Activated T-helper 1 cell treated with anti-CD3 and anti-CD28 coated beads, Interleukin-12 subunit alpha, Interleukin-12 subunit beta, Interleukin-2, Interleukin-4 antibody, amounts not matched to agents 30 ng/mL and 10 ng/mL and 1 ng/mL, durations not matched to agents 14 hours and 24 hours and 36 hours (primary cell): Measurements from ENCODE around the gene BRD9. TPM values are rescaled to one million over a fixed set of nuclear protein-coding genes. Genes with fewer than 3 reads are reported as not detected.
"Not testable (repeated sequence)": the region's sequence is repeated elsewhere in the genome, so short reads cannot be mapped to it uniquely, and the experiment has no call there.

Source experiments
- DNase-seq: peaks from one replicate; pipeline ENCODE4 v3.0.0; 2021; ENCODE audit warnings: low spot score
- H3K27ac Mint-ChIP-seq: one replicate; pipeline ENCODE4 v1.8.0; 2021; ENCODE audit warnings: mild to moderate bottlenecking, mixed read lengths
- H3K27me3 Mint-ChIP-seq: one replicate; pipeline ENCODE4 v1.8.0; 2022; ENCODE audit warnings: mild to moderate bottlenecking, moderate library complexity, mixed read lengths; ENCODE audit not compliant: insufficient read depth
- H3K36me3 Mint-ChIP-seq: one replicate; pipeline ENCODE4 v1.8.0; 2021; ENCODE audit warnings: low read depth, mixed read lengths
- H3K4me1 Mint-ChIP-seq: one replicate; pipeline ENCODE4 v1.8.0; 2021; ENCODE audit warnings: low read depth, mixed read lengths
- H3K4me3 Mint-ChIP-seq: one replicate; pipeline ENCODE4 v1.8.0; 2021; ENCODE audit warnings: mild to moderate bottlenecking, moderate library complexity, mixed read lengths
- H3K9me3 Mint-ChIP-seq: one replicate; pipeline ENCODE4 v1.8.0; 2021; ENCODE audit warnings: mixed read lengths
- intact Hi-C: fragments of 100-400 bp; cut with micrococcal nuclease; formaldehyde crosslinking; loops from one replicate; pipeline ENCODE4 v1.15.1; 2024
- total RNA-seq: library from RNA; stranded (reverse); gene quantifications from 2 replicates; pipeline ENCODE4 v1.2.3, GENCODE V29; 2022

The BRD9 gene
- total RNA-seq, 1 donor from 2014 or later, result 77.8 TPM

DNA sequence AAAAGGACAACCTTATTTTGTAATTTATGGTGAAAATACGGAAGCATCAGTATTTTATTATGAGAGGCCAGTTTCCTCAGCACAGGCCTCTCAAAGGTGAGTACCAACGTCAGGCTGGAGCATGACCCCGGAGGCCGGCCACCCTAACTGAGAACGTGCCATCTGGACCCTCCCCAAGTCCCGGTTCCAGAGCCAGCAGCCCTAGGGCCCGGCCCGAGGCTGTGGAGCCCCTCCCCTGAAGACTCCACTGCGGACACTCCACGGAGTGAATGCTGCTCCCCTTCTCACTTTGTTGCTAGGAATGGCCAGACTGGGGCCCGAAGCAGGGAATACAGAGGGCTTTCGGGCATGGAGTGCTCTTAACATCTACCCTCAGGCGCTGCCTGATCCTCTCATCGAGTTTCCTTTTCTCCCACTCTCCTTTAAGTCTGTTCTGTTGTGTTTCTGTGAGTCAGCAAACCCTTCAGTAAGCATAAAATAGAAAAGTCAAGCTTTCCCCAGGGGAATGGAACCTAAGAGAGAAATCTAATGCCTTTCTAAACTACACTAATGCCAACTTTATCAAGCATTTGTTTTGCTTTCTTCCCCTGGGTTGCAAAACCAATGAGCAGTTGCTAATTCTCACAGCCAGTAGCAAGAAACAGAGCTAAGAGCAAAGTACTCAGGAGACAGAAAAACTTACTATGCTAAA, 4.5 kb downstream of the BRD9 start:
- H3K27ac Mint-ChIP-seq, result no peak overlapping the region
- H3K4me3 Mint-ChIP-seq, result no peak overlapping the region
- intact Hi-C loops, result no loop called here
- H3K36me3 Mint-ChIP-seq, result peaks cover 67% of the 10 kb centered on the region
- no peaks in the 10 kb centered on the region for H3K27me3 Mint-ChIP-seq
- peaks cover under 1% of the 10 kb centered on the region for H3K9me3 Mint-ChIP-seq
- H3K4me1 Mint-ChIP-seq, result peaks cover 21% of the 10 kb centered on the region
- no peak for DNase-seq

DNA sequence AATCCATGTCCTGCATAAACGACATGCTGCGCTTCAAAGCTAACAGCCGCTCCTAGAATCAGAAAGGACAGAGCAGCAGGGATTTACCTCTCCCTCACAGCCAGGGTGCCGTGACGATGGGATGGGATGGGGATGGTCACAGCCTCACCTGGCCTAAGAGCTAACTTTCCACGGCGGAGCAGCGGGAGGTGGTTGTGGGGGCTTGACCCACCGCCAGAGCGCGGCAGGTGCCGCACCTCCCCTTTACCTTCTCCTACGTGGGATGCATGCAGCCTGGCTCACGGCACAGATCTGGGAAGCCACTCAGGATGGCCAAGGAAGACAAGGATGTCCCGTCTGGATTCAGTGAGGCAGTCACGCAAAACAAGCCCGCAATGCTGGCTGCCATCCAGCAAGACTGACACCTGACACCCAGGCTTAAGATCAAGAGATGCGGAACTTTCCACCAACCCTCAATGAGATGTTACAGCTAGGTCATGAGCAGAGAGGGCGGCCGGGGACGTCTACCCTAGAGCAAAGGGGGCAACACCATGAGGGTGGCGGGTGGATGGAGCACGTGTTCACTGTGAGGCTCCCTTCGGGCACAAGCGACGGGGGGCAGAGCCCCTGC, 5.8 kb downstream of the BRD9 start:
- Mint-ChIP-seq H3K36me3 (peaks cover 80% of the 10 kb centered on the region), H3K4me3 (no peak overlapping the region), H3K27ac (no peak overlapping the region), H3K27me3 (no peaks in the 10 kb centered on the region), H3K9me3 (peaks cover 12% of the 10 kb centered on the region), H3K4me1 (peaks cover 32% of the 10 kb centered on the region)
- intact Hi-C loops, result no loop called here
- DNase-seq, result no peak

DNA sequence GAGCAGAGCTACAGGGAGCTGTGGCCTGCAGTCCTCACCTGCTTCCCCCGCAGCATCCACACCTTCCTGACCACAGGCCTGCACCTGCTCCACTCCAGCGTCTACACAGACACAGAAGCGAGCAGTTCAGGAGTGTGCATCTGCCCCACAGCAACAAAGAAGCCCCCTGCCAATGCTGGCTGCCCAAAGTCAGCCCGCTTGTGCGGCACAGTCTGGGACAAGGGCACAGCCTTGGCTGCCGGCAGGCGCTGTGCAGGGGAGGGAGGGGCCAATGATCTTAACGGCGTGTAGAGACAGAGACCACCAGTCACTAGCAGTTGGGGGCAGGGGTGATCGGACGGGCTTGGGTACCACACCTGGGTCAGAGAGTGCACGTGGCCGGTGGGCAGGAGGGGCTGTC, 6.6 kb downstream of the BRD9 start:
- intact Hi-C loops, result no loop called here
- H3K9me3 Mint-ChIP-seq, result peaks cover 12% of the 10 kb centered on the region
- H3K4me1 Mint-ChIP-seq, result peaks cover 26% of the 10 kb centered on the region
- no peak overlapping the region for H3K4me3 Mint-ChIP-seq
- H3K36me3 Mint-ChIP-seq, result peaks cover 81% of the 10 kb centered on the region
- no peak overlapping the region for H3K27ac Mint-ChIP-seq
- no peaks in the 10 kb centered on the region for H3K27me3 Mint-ChIP-seq
- DNase-seq, result no peak

DNA sequence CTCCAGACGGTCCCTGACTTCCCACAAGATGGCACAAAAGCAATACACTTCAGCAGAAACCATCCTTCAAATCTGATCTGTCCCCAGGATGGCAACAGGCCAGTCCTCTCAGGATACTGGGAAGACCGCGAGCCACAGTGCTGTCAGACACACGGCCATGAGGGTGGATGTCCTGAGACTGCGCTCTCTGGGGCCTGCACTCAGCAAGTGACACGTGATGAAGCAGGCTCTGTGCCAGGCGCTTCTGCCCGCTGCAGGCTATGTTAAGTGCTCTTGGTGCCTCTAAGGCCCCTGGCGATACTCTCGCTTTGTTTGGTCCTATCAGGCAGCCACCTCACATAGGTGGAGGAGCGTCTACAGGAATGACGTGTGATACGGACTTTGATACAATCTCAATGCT, 7.1 kb downstream of the BRD9 start:
- Mint-ChIP-seq H3K36me3 (peaks cover 84% of the 10 kb centered on the region), H3K4me3 (no peak overlapping the region), H3K27ac (no peak overlapping the region), H3K4me1 (peaks cover 26% of the 10 kb centered on the region), H3K27me3 (no peaks in the 10 kb centered on the region), H3K9me3 (peaks cover 12% of the 10 kb centered on the region)
- no peak for DNase-seq
- intact Hi-C loops, result no loop called here

DNA sequence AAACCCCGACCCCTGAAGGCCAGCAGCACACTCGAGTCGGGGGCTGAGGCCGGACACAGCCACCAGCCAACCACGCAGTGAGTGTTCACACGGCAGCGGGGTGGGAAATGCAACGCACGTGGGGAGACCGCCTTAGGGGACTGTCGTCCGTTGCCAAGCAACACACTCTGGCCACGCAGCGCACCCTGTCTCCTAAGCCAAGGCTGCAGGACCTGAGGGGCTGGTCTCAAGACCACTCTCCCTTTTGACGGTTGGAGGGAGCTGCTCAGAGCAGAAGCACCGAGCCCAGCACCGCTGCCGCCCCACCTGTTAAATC, 7.5 kb downstream of the BRD9 start:
- intact Hi-C loops, result no loop called here
- H3K36me3 Mint-ChIP-seq, result peaks cover 84% of the 10 kb centered on the region
- H3K4me1 Mint-ChIP-seq, result peaks cover 26% of the 10 kb centered on the region
- no peak overlapping the region for H3K4me3 Mint-ChIP-seq
- DNase-seq, result no peak
- H3K9me3 Mint-ChIP-seq, result peaks cover 12% of the 10 kb centered on the region
- H3K27ac Mint-ChIP-seq, result no peak overlapping the region
- H3K27me3 Mint-ChIP-seq, result no peaks in the 10 kb centered on the region

DNA sequence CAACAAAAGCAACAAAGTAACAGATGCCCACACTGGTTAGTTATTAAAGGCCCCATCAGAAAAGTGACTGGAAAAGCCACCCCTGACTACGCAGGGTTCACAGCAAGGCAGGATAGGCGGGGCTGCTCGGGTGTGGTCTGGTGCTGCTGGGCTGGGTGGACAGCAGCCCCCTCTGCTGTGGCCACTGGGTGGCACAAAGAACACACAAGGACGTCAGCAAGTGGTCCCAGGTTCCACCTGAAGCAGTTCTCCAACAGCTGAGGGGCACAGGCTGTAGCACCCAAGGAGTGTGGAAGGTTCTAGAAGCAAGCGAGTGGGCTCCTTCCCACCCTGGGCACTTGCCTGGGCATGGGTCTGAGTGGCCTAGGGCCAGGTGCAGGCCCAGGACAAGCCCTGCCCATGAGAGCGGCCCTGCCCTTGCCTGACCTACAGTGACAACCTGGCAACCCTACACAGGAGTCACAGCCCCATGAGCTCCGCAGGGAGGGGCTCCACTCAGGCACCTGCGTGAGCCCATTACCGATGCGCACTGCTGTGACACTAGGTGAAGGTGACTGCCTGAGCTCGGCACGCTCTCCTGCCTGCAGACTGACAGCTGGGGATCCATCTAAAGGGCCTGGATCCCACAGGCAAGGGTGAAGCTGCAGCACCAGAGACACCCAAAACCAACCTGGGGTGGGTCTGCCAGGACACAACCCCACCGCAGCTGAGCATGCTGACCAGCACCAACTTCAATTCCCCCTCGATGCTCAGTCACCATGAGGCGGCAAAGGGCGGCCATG, 8.1 kb downstream of the BRD9 start:
- Mint-ChIP-seq H3K27me3 (no peaks in the 10 kb centered on the region), H3K36me3 (peaks cover 80% of the 10 kb centered on the region), H3K4me1 (peaks cover 24% of the 10 kb centered on the region), H3K27ac (no peak overlapping the region), H3K9me3 (peaks cover 12% of the 10 kb centered on the region), H3K4me3 (no peak overlapping the region)
- intact Hi-C loops, result no loop called here
- no peak for DNase-seq

DNA sequence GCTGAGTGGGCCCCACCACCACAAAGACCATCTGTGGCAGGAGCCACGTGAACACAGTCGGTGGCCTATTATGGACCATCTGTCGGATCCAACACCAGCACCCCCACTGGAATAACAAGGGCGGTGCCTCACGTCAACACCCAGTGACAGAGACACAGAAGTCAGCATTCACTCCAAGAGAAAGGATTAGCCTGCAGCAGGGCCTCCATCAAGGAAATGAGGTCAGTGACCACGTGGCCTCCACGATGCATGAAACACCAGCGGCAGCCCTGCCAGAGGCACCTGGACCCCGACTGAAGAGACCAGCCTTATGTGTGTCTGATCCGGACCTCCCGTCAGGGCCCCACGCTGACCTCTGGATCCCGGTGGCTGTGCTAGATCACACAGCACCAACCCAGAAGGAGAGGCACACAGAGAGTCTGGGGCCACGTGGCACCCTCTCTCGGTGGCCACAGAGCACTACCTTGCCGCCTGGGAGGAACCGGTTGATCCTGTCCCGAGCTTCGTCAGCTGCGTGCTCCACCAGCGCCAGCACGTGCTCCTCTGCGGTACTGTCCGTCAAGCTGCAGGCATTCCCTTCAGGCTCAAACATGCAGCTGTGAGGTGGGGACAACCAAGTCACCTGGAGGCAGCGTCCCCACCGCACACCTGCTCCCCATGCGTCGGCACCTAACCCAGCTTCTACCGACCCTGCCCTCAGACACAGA, 9.0 kb downstream of the BRD9 start:
- no peaks in the 10 kb centered on the region for H3K27me3 Mint-ChIP-seq
- peaks cover 20% of the 10 kb centered on the region for H3K4me1 Mint-ChIP-seq
- H3K9me3 Mint-ChIP-seq, result peaks cover 12% of the 10 kb centered on the region
- peaks cover 73% of the 10 kb centered on the region for H3K36me3 Mint-ChIP-seq
- H3K4me3 Mint-ChIP-seq, result no peak overlapping the region
- intact Hi-C loops, result no loop called here
- no peak for DNase-seq
- no peak overlapping the region for H3K27ac Mint-ChIP-seq

DNA sequence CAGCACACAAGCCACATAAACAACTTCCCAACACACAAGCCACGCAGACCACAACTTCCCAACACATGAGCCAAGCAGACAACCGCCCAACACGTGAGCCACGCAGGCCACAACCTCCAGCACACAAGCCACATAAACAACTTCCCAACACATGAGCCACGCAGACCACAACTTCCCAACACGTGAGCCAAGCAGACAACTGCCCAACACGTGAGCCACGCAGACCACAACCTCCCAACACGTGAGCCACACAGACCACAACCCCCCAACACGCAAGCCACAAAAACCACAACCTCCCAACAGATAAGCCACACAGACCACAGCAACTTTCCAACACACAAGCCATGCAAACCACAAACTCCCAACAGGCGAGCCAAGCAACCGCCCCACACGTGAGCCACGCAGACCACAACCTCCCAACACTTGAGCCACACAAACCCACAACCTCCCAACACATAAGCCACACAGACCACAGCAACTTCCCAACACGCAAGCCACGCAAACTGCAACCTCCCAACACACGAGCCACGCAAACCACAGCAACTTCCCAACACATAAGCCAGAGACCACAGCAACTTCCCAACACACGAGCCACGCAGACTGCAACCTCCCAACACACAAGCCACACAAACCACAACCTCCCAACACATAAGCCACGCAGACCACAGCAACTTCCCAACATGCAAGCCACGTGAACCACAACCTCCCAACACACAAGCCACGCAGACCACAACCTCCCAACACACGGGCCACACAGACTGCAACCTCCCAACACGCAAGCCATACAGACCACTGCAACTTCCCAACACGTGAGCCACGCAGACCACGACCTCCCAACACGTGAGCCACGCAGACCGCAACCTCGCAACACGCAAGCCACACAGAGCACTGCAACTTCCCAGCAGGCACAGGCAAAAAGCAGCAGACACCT, 10.1 kb downstream of the BRD9 start:
- peak overlapping the region; percentile 92 for H3K27ac Mint-ChIP-seq
- H3K27me3 Mint-ChIP-seq, result no peaks in the 10 kb centered on the region
- peaks cover 15% of the 10 kb centered on the region for H3K4me1 Mint-ChIP-seq
- peaks cover 12% of the 10 kb centered on the region for H3K9me3 Mint-ChIP-seq
- intact Hi-C loops, result no loop called here
- DNase-seq, result no peak
- H3K4me3 Mint-ChIP-seq, result no peak overlapping the region
- H3K36me3 Mint-ChIP-seq, result peaks cover 70% of the 10 kb centered on the region

DNA sequence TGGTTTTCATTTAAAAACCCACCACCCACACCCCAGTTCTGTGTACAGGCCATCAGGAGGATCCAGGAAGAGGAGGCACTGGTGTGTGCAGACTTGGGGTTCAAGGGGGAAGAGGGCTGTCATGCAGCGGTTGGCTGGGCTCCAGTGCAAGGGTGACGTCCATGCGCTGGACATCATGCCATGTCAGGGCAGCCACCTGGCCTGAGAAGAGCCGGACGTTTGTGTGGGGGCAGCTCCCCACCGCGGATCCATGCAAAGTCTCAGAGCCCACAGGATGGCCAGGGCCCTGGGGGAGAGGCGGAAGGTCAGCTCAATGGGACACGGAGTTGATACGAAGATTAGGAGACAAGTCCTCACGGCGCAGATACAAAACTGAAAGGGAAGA, 11.1 kb downstream of the BRD9 start:
- Mint-ChIP-seq H3K4me1 (peaks cover 15% of the 10 kb centered on the region), H3K9me3 (peaks cover 12% of the 10 kb centered on the region), H3K36me3 (peaks cover 66% of the 10 kb centered on the region), H3K27me3 (no peaks in the 10 kb centered on the region), H3K4me3 (no peak overlapping the region), H3K27ac (no peak overlapping the region)
- intact Hi-C loops, result no loop called here
- DNase-seq, result no peak

DNA sequence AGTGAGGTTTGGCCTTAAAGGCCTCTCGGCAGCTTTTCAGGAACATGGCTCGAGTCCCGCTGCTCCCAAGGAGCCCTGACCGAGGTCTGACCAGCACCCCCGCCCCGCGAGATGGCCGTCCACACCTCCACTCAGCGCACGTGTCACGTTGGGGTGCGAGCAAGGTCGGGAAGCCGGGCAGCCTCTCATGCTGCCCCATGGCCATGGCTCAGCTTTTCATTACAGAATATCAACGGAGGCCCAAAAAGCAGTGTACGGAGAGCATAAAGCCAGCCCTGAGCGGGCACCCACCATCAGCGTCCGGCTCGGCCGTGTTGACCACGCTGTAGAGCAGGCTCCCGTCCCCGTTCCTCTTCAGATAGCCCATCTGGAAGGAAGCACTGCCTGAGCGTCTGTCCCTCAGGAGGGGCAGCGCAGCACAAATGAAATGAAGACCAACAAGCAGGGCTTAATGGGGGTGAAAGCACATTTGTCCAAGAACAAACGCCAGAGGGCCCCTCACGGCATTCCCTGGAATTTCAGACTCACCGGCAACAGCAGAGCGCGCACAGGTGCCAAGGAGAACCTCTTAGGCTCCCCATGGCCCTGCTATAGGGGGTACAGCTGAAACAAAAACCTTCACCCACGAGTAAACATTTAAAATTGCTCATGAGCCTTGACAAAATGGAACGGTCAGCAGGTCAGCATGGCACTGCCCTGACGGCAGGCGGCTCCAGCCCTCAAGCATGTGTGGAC, 11.6 kb downstream of the BRD9 start:
- intact Hi-C loops, result no loop called here
- peaks cover 15% of the 10 kb centered on the region for H3K4me1 Mint-ChIP-seq
- H3K27me3 Mint-ChIP-seq, result no peaks in the 10 kb centered on the region
- DNase-seq, result no peak
- H3K4me3 Mint-ChIP-seq, result no peak overlapping the region
- H3K36me3 Mint-ChIP-seq, result peaks cover 60% of the 10 kb centered on the region
- no peak overlapping the region for H3K27ac Mint-ChIP-seq
- H3K9me3 Mint-ChIP-seq, result peaks cover 12% of the 10 kb centered on the region

DNA sequence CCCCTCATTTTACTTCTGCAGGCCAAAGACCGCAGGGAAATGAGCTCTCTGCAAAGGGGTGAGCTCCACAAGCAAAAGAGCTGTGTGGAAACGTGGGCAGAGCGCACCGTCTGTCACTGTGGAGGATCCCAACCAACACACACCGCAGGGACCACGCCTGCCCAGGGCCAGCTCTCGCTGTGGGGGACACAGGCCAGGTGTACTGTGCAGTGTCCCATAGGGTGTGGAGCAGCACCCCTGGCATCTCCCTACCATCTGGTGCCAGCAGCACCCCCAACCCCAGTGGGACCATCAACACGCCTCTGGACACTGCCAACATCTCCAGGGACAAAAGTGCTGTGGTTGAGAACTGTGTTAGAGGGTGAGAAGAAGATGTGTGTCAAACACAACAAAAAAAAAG, 13.9 kb downstream of the BRD9 start:
- H3K4me3 Mint-ChIP-seq, H3K27ac Mint-ChIP-seq, DNase-seq, H3K27me3 Mint-ChIP-seq, intact Hi-C loops: not testable (repeated sequence)
- Mint-ChIP-seq H3K36me3 (peaks cover 57% of the 10 kb centered on the region), H3K4me1 (peaks cover 15% of the 10 kb centered on the region), H3K9me3 (peaks cover 12% of the 10 kb centered on the region)

DNA sequence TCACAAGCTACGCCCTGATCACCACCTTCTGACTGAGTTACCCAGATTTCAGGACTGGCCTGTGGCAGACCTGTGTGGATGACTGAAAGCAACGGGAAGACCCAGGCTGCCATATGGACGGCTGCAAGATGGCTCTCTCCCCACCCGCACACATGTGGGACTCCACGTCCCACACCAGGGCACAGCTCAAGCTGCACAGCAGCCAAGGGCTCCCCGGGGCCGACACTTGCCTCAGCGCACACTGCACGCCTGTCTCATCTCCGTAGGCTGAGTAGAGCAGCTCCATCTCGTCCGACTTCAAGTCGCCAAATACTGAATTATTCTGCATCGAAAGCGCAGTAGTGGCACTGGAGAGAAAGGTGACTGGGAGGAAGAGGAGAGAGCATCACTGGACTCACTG, 14.5 kb downstream of the BRD9 start:
- H3K36me3 Mint-ChIP-seq, result peaks cover 55% of the 10 kb centered on the region
- no peak overlapping the region for H3K27ac Mint-ChIP-seq
- peaks cover 12% of the 10 kb centered on the region for H3K4me1 Mint-ChIP-seq
- DNase-seq, result no peak
- intact Hi-C loops, result no loop called here
- H3K9me3 Mint-ChIP-seq, result peaks cover 12% of the 10 kb centered on the region
- no peak overlapping the region for H3K4me3 Mint-ChIP-seq
- H3K27me3 Mint-ChIP-seq, result no peaks in the 10 kb centered on the region
